ENCODE results near the gene IGF2BP2. TPM values are rescaled to one million over a fixed set of nuclear protein-coding genes. Genes with fewer than 3 reads are reported as not detected.

IGF2BP2 gene
- 10 to 100 TPM in 1 of 6 donors, 1 to 10 TPM in 5; 3.2 to 17.0 (median 5.9) TPM for total RNA-seq
- polyA plus RNA-seq = 10 to 100 TPM in 1 of 2 donors, 1 to 10 TPM in 1; 7.0 to 11.2 TPM

- Histone ChIP-seq H3K9me3 (no peaks in the 10 kb centered on the region), H3K36me3 (no peaks in the 10 kb centered on the region), H3K27me3 (peaks cover 0 to 8% (median 0%) of the 10 kb centered on the region in 4 donors), H3K27ac (peak within 1 kb of the TSS; percentile 39 to 82 (median 60)), H3K4me3 (peak within 1 kb of the TSS; percentile 54 to 80 (median 72)), H3K4me1 (peaks cover 0 to 8% (median 0%) of the 10 kb centered on the region in 3 donors)
- peak; percentile 66 to 77 (median 74) for ATAC-seq
- 0 to 1% methylated on average over 39 to 87 of the region's 96 CpGs for WGBS, 2 donors
- TF ChIP-seq CTCF (IDR thresholded peaks at IDR 0.05) = no peak
- peak; percentile 61 to 89 (median 70) for DNase-seq
- intact Hi-C loops (cut with DNase I) = no loop called here
- no peak for FAIRE-seq
Observed at GRCh38 chr3:185825006-185825638, at the start of gene IGF2BP2. TSS of gene IGF2BP2 (minus strand) at chr3:185825042. CDS start at chr3:185824960, 82 bp downstream.

DNA sequence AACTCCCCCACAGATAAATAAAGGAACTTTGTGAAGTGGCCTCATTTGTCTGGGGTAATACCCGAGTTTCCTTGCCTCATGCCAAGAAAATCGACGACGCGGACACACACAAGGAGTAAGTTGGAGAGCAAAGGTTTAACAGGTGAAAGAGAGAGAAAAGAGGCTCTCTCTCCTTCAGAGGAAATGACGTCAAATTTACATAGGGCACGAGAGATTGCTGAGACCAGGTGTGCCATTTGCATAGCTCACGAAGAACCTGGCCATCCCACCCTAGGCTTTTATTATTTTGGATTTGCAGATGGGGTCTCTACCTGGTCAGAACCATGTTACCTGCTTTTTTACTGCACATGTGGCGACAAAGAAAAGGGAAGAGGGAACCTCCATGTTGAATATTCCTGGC is 49.3 kb upstream of the IGF2BP2 start:
- no peak for TF ChIP-seq CTCF (IDR thresholded peaks at IDR 0.05)
- no peaks in the 10 kb centered on the region for H3K4me1 ChIP-seq
- DNase-seq (no peak), ATAC-seq (no peak), FAIRE-seq (no peak)
- no peak overlapping the region for H3K4me3 ChIP-seq
- intact Hi-C loops (cut with DNase I) = no loop called here
- H3K27me3 ChIP-seq = no peaks in the 10 kb centered on the region
- WGBS, 2 donors = 50 to 54% methylated on average over 9 of the region's 9 CpGs
- H3K27ac ChIP-seq = no peak overlapping the region
- no peaks in the 10 kb centered on the region for H3K9me3 ChIP-seq
- H3K36me3 ChIP-seq = no peaks in the 10 kb centered on the region

GRCh38 chr3:185867650-185868049 is 42.8 kb upstream of the IGF2BP2 start:
- no peak for DNase-seq
- Histone ChIP-seq H3K36me3 (no peaks in the 10 kb centered on the region), H3K4me3 (no peak overlapping the region), H3K27ac (no peak overlapping the region), H3K27me3 (no peaks in the 10 kb centered on the region), H3K4me1 (no peaks in the 10 kb centered on the region), H3K9me3 (no peaks in the 10 kb centered on the region)
- ATAC-seq = no peak
- intact Hi-C loops (cut with DNase I) = no loop called here
- TF ChIP-seq CTCF (IDR thresholded peaks at IDR 0.05) = no peak
- 96 to 97% methylated on average over 2 of the region's 2 CpGs for WGBS, 2 donors
- no peak for FAIRE-seq

GRCh38 chr3:185866995-185867394 is 42.2 kb upstream of the IGF2BP2 start:
- Histone ChIP-seq H3K27ac (no peak overlapping the region), H3K4me1 (no peaks in the 10 kb centered on the region), H3K36me3 (no peaks in the 10 kb centered on the region), H3K9me3 (no peaks in the 10 kb centered on the region), H3K27me3 (no peaks in the 10 kb centered on the region), H3K4me3 (no peak overlapping the region)
- FAIRE-seq (no peak), DNase-seq (no peak), ATAC-seq (no peak)
- no peak for TF ChIP-seq CTCF (IDR thresholded peaks at IDR 0.05)
- intact Hi-C loops (cut with DNase I) = no loop called here

DNA sequence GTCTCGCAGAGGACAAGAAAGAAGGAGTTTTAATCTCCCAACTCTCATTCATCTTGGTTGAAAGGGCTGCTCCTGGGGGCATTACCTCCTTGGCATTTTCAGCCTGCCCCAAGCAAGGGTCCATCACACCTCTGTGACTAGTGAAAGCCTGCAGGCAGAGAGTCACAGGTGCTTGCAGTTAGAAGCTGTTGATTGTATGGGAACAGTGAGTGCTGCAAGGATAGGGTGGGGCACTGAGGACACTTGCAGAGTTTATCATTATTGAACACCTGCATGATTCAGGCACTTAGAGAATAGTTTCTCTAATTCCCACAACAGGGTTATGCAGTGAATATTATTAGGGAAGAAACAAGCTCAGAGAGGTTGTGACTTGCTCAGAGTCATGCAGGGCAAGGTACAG is 41.7 kb upstream of the IGF2BP2 start:
- H3K4me3 ChIP-seq = no peak overlapping the region
- intact Hi-C loops (cut with DNase I) = no loop called here
- H3K27ac ChIP-seq = no peak overlapping the region
- H3K9me3 ChIP-seq = no peaks in the 10 kb centered on the region
- WGBS, 2 donors = 91 to 94% methylated on average over 1 of the region's 1 CpG
- H3K36me3 ChIP-seq = no peaks in the 10 kb centered on the region
- FAIRE-seq (no peak), ATAC-seq (no peak), DNase-seq (no peak)
- no peaks in the 10 kb centered on the region for H3K27me3 ChIP-seq
- H3K4me1 ChIP-seq = no peaks in the 10 kb centered on the region
- no peak for TF ChIP-seq CTCF (IDR thresholded peaks at IDR 0.05)
